CD4-positive, alpha-beta T cell treated with Interleukin-15 for 4 hours (primary cell): ENCODE results near the gene SPO11.

ENCODE experiments used
- DNase-seq: peaks from one replicate; pipeline ENCODE4 v3.0.0-alpha.2; 2020; ENCODE audit warnings: low spot score

The SPO11 gene

GRCh38 chr20:57310821-57311514 is 18.6 kb upstream of the SPO11 start:
- DNase-seq, result no peak

GRCh38 chr20:57312138-57312537 is 17.5 kb upstream of the SPO11 start:
- no peak for DNase-seq

DNA sequence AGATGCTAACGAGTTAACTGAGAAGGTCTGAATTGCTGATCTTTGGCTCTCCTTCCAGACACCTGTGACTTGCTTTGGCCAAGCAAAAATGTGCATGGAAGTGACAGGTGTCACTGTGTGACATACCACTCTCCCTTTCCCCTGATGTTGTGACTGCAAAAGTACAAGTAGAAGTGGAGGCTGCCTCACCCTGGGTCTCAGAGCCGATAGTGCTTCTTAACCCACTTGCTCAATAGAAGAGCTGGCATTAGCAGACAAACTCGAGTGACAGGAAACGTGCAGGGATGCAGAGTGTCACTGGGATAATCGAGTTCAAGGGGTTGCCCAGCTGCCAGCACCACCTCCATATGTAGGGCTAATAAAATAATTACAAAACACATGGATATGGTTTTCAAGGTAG is 16.4 kb upstream of the SPO11 start:
- no peak for DNase-seq

GRCh38 chr20:57313951-57314350 is 15.7 kb upstream of the SPO11 start:
- no peak for DNase-seq

DNA sequence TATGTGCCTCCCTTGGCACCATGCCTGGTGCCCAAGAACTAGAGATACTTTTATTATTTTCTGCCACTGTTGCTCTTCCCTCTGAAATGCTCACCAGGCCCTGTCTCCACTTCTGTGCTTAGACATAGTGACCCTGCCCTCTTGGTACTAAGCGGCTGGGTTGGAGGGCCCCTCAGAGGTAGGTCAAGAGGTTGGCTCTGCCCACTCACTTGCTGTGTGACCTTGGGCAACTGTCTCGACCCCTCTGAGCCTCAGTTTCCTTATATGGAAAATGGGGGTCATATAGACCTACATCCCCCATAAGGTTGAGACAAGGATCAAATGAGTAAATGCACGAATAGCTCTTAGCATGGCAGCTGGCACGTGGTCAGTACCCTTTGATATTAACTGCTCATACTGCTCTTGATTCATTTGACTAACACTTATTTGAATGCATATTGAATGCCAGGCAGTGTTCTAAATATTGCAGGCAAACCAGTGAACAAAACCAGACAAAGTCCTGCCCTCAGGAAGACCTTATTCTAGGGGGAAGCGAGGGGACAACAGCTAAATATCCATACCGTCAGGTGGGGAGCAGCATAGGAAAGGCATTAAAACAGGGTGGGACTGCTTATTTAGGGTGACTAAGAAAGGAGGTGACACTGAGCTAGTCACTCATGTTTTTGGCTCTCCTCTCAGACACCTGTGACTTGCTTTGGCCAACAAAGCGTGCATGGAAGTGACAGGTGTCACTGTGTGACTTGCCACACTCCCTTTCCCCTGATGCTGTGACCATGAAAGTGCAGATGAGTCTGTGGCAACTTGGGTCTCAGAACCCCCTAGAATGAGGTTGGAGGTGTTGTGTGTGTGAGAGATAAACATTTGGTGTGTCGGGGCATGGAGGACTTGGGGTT is 14.3 kb upstream of the SPO11 start:
- no peak for DNase-seq

GRCh38 chr20:57315976-57316480 is 13.6 kb upstream of the SPO11 start:
- no peak for DNase-seq

GRCh38 chr20:57316795-57317201 is 12.8 kb upstream of the SPO11 start:
- no peak for DNase-seq

DNA sequence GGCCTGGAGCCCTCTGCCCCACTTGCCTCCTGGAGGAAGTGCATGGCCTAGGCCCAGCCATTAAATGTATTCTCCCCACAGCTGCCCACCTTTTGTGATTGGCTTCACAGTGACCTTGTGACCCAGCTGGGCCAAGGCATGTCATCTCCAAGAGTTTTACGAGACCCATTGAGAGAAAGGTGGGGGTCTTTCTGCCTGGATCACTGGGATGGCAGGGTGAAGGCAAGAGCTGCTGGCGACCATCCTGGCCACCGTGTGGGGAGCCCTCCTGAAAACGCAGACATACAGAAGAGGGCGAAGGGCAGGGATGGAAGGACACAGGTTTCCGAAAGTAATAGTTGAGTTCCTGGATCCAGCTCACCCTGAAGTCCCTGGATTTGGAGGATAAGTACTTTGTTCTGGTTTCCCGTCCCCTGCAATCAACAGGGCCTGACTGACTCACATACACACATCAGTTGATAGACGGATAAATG is 12.3 kb upstream of the SPO11 start:
- DNase-seq, result no peak

GRCh38 chr20:57317789-57318371 is 11.7 kb upstream of the SPO11 start:
- DNase-seq, result no peak

GRCh38 chr20:57319584-57319983 is 10.0 kb upstream of the SPO11 start:
- no peak for DNase-seq

- DNase-seq, result no peak
Observed at GRCh38 chr20:57320358-57320757, 9.2 kb upstream of the SPO11 start.

DNA sequence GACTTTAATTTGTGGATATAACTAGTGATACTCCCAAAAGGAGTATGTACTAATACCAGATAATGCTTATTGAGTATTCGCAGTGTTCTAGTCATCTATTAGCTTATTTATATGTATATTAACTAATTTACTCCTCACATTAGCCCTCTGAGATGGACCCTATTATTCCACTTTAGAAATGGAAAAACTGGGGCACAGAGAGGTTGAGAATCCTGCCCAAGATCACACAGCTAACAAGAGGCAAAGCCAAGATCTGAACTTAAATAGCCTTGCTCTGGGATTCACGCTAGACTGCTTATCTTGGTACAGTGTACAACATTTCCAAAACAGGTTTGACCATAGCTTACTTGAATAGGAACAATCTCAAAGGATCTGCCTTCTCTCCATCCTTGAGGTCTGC is 8.5 kb upstream of the SPO11 start:
- no peak for DNase-seq

DNA sequence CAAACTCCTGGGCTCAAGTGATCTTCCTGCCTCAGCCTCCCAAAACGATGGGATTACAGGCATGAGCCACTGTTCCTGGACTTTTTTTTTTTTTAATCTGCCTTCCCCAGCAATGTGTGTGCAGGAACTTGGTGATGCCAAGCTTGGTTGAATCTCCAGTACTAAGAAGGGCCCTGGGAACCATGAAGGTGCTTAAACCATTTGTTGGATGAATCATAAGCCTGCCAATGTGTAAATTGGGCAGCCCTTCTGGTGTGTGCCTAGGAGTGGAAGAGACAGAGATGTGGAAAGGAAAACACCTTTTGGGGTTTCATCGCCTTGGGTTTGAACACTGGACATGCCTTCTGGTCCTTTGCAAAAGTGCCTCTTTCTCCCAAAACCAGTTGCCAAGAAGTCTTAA is 7.1 kb upstream of the SPO11 start:
- no peak for DNase-seq

DNA sequence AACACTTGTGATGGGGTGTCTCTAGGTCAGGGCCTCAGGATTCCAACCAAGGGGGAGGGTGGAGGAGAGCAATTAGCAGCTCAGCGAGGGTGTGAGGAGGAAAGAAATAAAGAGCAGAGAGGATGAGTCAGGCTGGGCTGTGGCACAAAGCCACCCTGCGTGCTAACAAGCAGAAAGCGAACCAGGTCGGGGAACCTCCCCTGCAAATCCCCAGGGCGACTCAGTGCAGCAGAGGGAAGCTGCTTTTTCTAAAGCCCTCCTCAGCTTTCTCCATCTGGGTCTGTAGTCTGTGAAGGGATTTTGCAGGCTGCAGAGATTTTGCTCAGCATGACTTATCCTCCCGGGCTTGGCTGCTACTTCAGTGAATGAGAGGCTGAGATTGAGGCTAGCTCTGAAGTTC is 6.6 kb upstream of the SPO11 start:
- no peak for DNase-seq

GRCh38 chr20:57325632-57326356 is 3.8 kb upstream of the SPO11 start:
- DNase-seq, result no peak

GRCh38 chr20:57326667-57327455 is 2.7 kb upstream of the SPO11 start:
- DNase-seq, result no peak

GRCh38 chr20:57327820-57328219 is 1.8 kb upstream of the SPO11 start:
- no peak for DNase-seq

- DNase-seq, result no peak
Observed at GRCh38 chr20:57330998-57331397, 1.4 kb downstream of the SPO11 start.

- DNase-seq, result no peak
Observed at GRCh38 chr20:57332105-57333089, 2.8 kb downstream of the SPO11 start.

DNA sequence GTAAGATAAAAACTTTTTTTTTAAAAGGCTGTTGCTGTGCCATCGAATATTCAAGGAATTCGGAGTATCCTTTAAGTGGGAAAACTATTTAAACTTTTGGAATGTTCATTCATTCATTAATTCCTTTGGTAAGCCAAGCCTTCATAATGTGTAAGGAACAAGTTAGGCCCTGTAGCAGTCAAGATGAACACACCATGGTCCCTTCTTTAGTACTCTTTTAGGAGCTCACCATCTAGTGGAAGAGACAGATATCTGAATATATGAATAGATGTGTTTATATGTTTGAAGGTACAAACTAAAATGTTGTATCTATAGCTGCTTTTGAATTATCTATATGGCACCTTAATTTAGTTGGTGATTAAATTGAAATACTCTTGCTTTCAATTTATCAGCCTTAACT is 5.8 kb downstream of the SPO11 start:
- no peak for DNase-seq
